Measurements from ENCODE around the gene TNFAIP3. TPM values are rescaled to one million over a fixed set of nuclear protein-coding genes. Genes with fewer than 3 reads are reported as not detected.

The TNFAIP3 gene
- total and polyA plus RNA-seq, 2 of the 4 experiments (the other 2 are of a cell fraction) = 5.0 to 14.2 TPM

DNA sequence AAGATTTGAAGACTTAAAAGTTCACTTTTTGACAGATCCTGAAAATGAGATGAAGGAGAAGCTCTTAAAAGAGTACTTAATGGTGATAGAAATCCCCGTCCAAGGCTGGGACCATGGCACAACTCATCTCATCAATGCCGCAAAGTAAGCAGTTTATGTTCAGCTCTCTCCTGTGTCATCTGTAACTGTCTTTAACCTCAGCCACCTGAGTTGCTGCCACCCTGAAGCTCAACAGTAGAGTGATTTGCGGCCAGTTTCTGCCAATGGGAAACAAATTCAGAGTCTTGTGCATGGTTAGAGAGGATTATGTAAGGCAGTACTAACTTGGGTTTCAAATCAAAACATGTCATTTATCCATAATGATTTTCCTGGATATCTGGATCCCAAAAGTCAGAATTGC is 10.1 kb downstream of the TNFAIP3 start:
- Histone ChIP-seq H2BK20ac (ENCODE audit: low read depth, low read length) (no peak overlapping the region), H3K9ac (ENCODE audit: low read depth, low read length) (no peak overlapping the region), H4K20me1 (ENCODE audit: insufficient read depth, low read length) (no peaks in the 10 kb centered on the region), H3K56ac (ENCODE audit: extremely low read depth, insufficient read depth, low read length) (no peak overlapping the region), H3K9me1 (ENCODE audit: insufficient read depth, low read length) (peaks cover 6% of the 10 kb centered on the region; the same call in 1 of the 2 replicates), H3K4me2 (ENCODE audit: low read depth, low read length) (no peak overlapping the region), H3K23ac (ENCODE audit: low read depth, low read length) (no peak overlapping the region), H3K36me3 (ENCODE audit: control insufficient read depth, insufficient read depth, low read length) (peaks cover 57% of the 10 kb centered on the region), H3K4me3 (ENCODE audit: insufficient read depth, low read depth, low read length) (no peak overlapping the region), H3K27ac (ENCODE audit: insufficient read depth, low read length) (no peak overlapping the region), H3K14ac (replicated peaks; ENCODE audit: low read depth, low read length) (no peak overlapping the region), H3K9me3 (ENCODE audit: control insufficient read depth, insufficient read depth, low read length) (no peaks in the 10 kb centered on the region), H2BK5ac (ENCODE audit: low read depth, low read length, poor library complexity, severe bottlenecking) (no peak overlapping the region), H3K4ac (ENCODE audit: low read depth, low read length) (no peak overlapping the region), H3K18ac (ENCODE audit: low read depth, low read length) (no peak overlapping the region), H4K91ac (ENCODE audit: insufficient read depth, low read depth, low read length) (no peak overlapping the region), H4K5ac (ENCODE audit: low read depth, low read length) (no peak overlapping the region), H2AFZ (replicated peaks; ENCODE audit: low read length, poor library complexity) (no peak overlapping the region), H4K8ac (ENCODE audit: low read depth in 2 of 2, low read length in 2 of 2) (no peak overlapping the region), H3K79me1 (ENCODE audit: low read depth in 1 of 2, low read length in 2 of 2) (peaks cover 7 to 8% of the 10 kb centered on the region in 2 experiments), H3K27me3 (ENCODE audit: control insufficient read depth, insufficient read depth, low read length) (no peaks in the 10 kb centered on the region), H2BK15ac (ENCODE audit: low read depth, low read length) (no peak overlapping the region), H2AK9ac (replicated peaks; ENCODE audit: low read depth, low read length, poor library complexity) (no peak overlapping the region), H2AK5ac (ENCODE audit: low read depth, low read length) (no peak overlapping the region), H3K4me1 (ENCODE audit: control insufficient read depth, insufficient read depth, low read length) (peaks cover 6% of the 10 kb centered on the region), H2BK120ac (ENCODE audit: low read depth, low read length) (no peak overlapping the region)
- ATAC-seq (ENCODE audit: low read depth) (no peak), DNase-seq (no peak)
- no TSS peak for BruUV-seq (replicated peaks)
- ChIA-PET CTCF (no interaction called here), POLR2A (ENCODE audit: unreplicated experiment) (no interaction called here)
- WGBS, 2 experiments (ENCODE audit: extremely low coverage in 2 of 2, insufficient read length in 1 of 2) = no CpG with 5 or more reads among the region's 3 CpGs
- in situ Hi-C loops (cut with MboI; ENCODE audit: low sequenced_read_pairs) = loop anchor here (5.0 kb wide), 1 partner anchor 65 kb away; no protein-coding TSS in a partner anchor
- dilution Hi-C loops (cut with HindIII; ENCODE audit: low sequenced_read_pairs, unreplicated experiment) = no loop called here
- intact Hi-C loops (cut with micrococcal nuclease) = no loop called here
- TF ChIP-seq RAD21 (IDR thresholded peaks at IDR 0.05; ENCODE audit: low read length) (no peak), MAFK (IDR thresholded peaks at IDR 0.05; ENCODE audit: low read depth, low read length) (no peak), RCOR1 (IDR thresholded peaks at IDR 0.05; ENCODE audit: insufficient replicate concordance, low read length) (no peak), POLR2A (IDR thresholded peaks at IDR 0.05; ENCODE audit: low read depth, low read length) (no peak), FOS (IDR thresholded peaks at IDR 0.05; ENCODE audit: low read depth, low read length) (no peak), NFE2L2 (IDR thresholded peaks at IDR 0.05; ENCODE audit: low read depth, low read length) (no peak), MXI1 (IDR thresholded peaks at IDR 0.05; ENCODE audit: borderline replicate concordance, low read depth, low read length) (no peak), CHD1 (IDR thresholded peaks at IDR 0.05; ENCODE audit: low read depth, low read length) (no peak), CEBPB (IDR thresholded peaks at IDR 0.05; ENCODE audit: low read depth, low read length) (no peak), RFX5 (IDR thresholded peaks at IDR 0.05; ENCODE audit: low read depth, low read length) (no peak), BHLHE40 (IDR thresholded peaks at IDR 0.05; ENCODE audit: low read depth, low read length) (no peak), SMC3 (IDR thresholded peaks at IDR 0.05; ENCODE audit: low read depth, low read length) (no peak), MAZ (IDR thresholded peaks at IDR 0.05; ENCODE audit: borderline replicate concordance, low read depth, low read length) (no peak), CTCF (conservative IDR thresholded peaks at IDR 0.05; ENCODE audit: low read depth, low read length) (no peak)
- TF ChIP-seq, protein P1, sequence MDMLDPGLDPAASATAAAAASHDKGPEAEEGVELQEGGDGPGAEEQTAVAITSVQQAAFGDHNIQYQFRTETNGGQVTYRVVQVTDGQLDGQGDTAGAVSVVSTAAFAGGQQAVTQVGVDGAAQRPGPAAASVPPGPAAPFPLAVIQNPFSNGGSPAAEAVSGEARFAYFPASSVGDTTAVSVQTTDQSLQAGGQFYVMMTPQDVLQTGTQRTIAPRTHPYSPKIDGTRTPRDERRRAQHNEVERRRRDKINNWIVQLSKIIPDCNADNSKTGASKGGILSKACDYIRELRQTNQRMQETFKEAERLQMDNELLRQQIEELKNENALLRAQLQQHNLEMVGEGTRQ (IDR thresholded peaks at IDR 0.05; ENCODE audit: low read depth, low read length) = no peak
- TF ChIP-seq, protein P2, sequence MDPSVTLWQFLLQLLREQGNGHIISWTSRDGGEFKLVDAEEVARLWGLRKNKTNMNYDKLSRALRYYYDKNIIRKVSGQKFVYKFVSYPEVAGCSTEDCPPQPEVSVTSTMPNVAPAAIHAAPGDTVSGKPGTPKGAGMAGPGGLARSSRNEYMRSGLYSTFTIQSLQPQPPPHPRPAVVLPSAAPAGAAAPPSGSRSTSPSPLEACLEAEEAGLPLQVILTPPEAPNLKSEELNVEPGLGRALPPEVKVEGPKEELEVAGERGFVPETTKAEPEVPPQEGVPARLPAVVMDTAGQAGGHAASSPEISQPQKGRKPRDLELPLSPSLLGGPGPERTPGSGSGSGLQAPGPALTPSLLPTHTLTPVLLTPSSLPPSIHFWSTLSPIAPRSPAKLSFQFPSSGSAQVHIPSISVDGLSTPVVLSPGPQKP (IDR thresholded peaks at IDR 0.05; ENCODE audit: borderline replicate concordance, low read depth, low read length) = no peak
